Breast epithelium (tissue), 4 donors: ENCODE measurements around the gene AFF3. TPM values are rescaled to one million over a fixed set of nuclear protein-coding genes. Genes with fewer than 3 reads are reported as not detected.
A peak's percentile ranks its signal among the peaks of the same experiment; 100 is the strongest.

ENCODE experiments used
- DNase-seq, 2 donors: peaks; one replicate each; pipeline ENCODE4 v3.0.0-alpha.2; 2019; ENCODE audit warnings: low spot score in 2 of 2
- H3K27ac ChIP-seq, 2 donors: fragments of 200-600 bp; sonication (generic) in 1 of 2; one replicate each; pipeline ENCODE4 v1.5.1; 2016 to 2019; ENCODE audit warnings: mild to moderate bottlenecking in 1 of 2
- H3K27me3 ChIP-seq, 2 donors: fragments of 200-600 bp; sonication (generic) in 1 of 2; one replicate each; pipeline versions ENCODE4 v1.5.1 to v1.6.0; 2017 to 2019; ENCODE audit warnings: control low read depth in 1 of 2, mild to moderate bottlenecking in 1 of 2
- H3K36me3 ChIP-seq: fragments of 200-600 bp; one replicate; pipeline ENCODE4 v1.5.1; 2019
- H3K4me1 ChIP-seq, 2 donors: fragments of 200-600 bp; sonication (generic); one replicate each; pipeline ENCODE4 v1.5.1; 2016 to 2019; ENCODE audit warnings: control low read depth in 1 of 2
- H3K4me3 ChIP-seq, 3 donors: fragments of 200-600 bp; sonication (generic); 1 replicate in 2 of 3; 2 replicates in 1 of 3; pipeline ENCODE4 v1.5.1; 2016 to 2019; ENCODE audit warnings: mild to moderate bottlenecking in 3 of 3, moderate library complexity in 2 of 3
- H3K9me3 ChIP-seq, 2 donors: fragments of 200-600 bp; sonication (generic) in 1 of 2; one replicate each; pipeline ENCODE4 v1.5.1; 2016 to 2019; ENCODE audit warnings: control low read depth in 1 of 2
- CTCF ChIP-seq, 3 donors: fragments of 450-650 bp; IDR thresholded peaks; one replicate each; pipeline ENCODE4 v1.5.1; 2016 to 2017; ENCODE audit warnings: antibody characterized with exemption in 3 of 3, mild to moderate bottlenecking in 3 of 3, moderate library complexity in 3 of 3
- POLR2A ChIP-seq: fragments of 450-650 bp; IDR thresholded peaks from one replicate; pipeline ENCODE4 v1.6.1; 2016; ENCODE audit warnings: antibody characterized with exemption, mild to moderate bottlenecking, moderate library complexity
- POLR2AphosphoS5 ChIP-seq, 3 donors: sonication (generic); formaldehyde crosslinking; IDR thresholded peaks; one replicate each; pipeline ENCODE4 v1.6.1; 2017; ENCODE audit warnings: antibody characterized with exemption in 3 of 3
- intact Hi-C: fragments of 100-400 bp; cut with DNase I; formaldehyde crosslinking; loops from one replicate; pipeline ENCODE4 v1.15.1; 2023; ENCODE audit warnings: low total_unique reads
- total RNA-seq, 3 donors: library from RNA; depleted of rRNA; stranded (reverse); fragments of >200 nt; gene quantifications; one replicate each; pipeline ENCODE4 v1.1.0, GENCODE V29; 2016

AFF3 gene
- total RNA-seq, 3 donors from 2014 or later = 8.2 to 116 (median 63.6) TPM

- intact Hi-C loops = no loop called here
- DNase-seq = no peak
- Histone ChIP-seq H3K27me3 (no peaks in the 10 kb centered on the region), H3K27ac (no peak overlapping the region), H3K9me3 (no peaks in the 10 kb centered on the region), H3K36me3 (no peaks in the 10 kb centered on the region), H3K4me1 (no peaks in the 10 kb centered on the region), H3K4me3 (no peak overlapping the region)
- no peak for TF ChIP-seq CTCF (IDR thresholded peaks at IDR 0.05)
- TF ChIP-seq POLR2AphosphoS5 (IDR thresholded peaks at IDR 0.05) = no peak
- TF ChIP-seq POLR2A = no peak
Observed at GRCh38 chr2:100063459-100063953, 78.9 kb downstream of the AFF3 start.

- no peak for TF ChIP-seq POLR2A
- no peak for TF ChIP-seq POLR2AphosphoS5 (IDR thresholded peaks at IDR 0.05)
- TF ChIP-seq CTCF (IDR thresholded peaks at IDR 0.05) = no peak
- Histone ChIP-seq H3K4me1 (no peaks in the 10 kb centered on the region), H3K27me3 (no peaks in the 10 kb centered on the region), H3K36me3 (no peaks in the 10 kb centered on the region), H3K27ac (no peak overlapping the region), H3K4me3 (no peak overlapping the region), H3K9me3 (no peaks in the 10 kb centered on the region)
- no peak for DNase-seq
- intact Hi-C loops = no loop called here
Observed at GRCh38 chr2:100062336-100062735, 80.1 kb downstream of the AFF3 start.

DNA sequence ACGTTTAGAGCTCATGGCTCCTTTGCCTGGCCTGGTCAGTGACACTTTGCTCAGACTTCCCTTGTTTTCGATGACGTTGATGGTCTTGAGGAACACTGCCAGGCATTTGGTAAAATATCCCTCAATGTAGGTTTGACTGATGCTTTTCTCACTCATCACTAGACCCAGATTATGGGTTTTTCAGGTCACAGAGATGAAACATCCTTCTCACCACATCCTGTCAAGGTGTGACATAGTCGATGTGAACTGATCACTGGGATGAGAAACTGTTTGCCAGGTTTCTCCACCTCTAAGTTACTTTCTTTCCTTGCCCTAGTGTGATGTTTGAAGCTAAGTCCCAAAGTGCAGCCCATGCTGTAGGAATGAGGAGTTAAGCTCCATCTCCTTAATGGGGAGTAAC, 81.5 kb downstream of the AFF3 start:
- Histone ChIP-seq H3K27me3 (no peaks in the 10 kb centered on the region), H3K27ac (no peak overlapping the region), H3K36me3 (no peaks in the 10 kb centered on the region), H3K4me3 (no peak overlapping the region), H3K9me3 (no peaks in the 10 kb centered on the region), H3K4me1 (no peaks in the 10 kb centered on the region)
- intact Hi-C loops = no loop called here
- TF ChIP-seq CTCF (IDR thresholded peaks at IDR 0.05) (no peak), POLR2AphosphoS5 (IDR thresholded peaks at IDR 0.05) (no peak), POLR2A (no peak)
- DNase-seq = no peak

DNA sequence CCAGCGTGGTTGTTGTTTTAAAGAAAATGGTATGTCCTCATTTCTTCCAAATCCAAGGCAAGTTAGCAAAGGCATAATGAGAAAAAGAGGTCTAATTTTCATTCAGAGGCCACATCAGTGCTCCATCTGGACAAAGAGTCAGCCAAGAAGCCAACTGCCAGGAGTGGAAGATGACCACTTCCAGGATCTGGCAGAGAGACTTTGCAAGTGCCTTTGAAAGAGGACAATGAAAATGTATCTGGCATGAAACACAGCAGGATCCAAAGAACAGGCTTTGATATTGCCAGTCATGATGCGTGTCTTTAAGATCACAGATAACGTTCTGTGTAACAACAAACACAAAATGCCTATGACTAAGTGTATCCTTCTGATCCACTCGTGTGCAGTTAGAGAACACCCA, 82.8 kb downstream of the AFF3 start:
- Histone ChIP-seq H3K4me3 (no peak overlapping the region), H3K27ac (peak overlapping the region in 1 of 2 donors; percentile 2), H3K27me3 (no peaks in the 10 kb centered on the region), H3K9me3 (no peaks in the 10 kb centered on the region), H3K4me1 (no peaks in the 10 kb centered on the region), H3K36me3 (no peaks in the 10 kb centered on the region)
- intact Hi-C loops = no loop called here
- TF ChIP-seq POLR2A = no peak
- no peak for TF ChIP-seq CTCF (IDR thresholded peaks at IDR 0.05)
- no peak for TF ChIP-seq POLR2AphosphoS5 (IDR thresholded peaks at IDR 0.05)
- DNase-seq = no peak

DNA sequence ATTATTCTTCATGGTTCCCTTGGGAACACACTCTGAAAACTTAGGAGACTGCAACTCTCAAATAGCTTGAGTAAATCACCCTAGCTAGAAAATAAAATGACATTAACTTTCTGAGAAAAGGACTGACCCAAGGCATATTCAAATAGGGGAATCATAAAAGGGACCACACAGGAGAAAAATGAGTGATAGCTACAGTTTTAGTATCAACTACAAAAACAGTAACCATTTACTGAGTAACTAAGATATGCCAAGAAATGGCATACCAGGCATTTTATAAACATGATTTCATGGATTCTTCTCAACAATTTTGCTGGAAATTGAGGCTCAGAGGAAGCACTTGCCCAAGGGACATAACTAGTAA, 84.5 kb downstream of the AFF3 start:
- no peak for TF ChIP-seq CTCF (IDR thresholded peaks at IDR 0.05)
- no peak for TF ChIP-seq POLR2AphosphoS5 (IDR thresholded peaks at IDR 0.05)
- TF ChIP-seq POLR2A = no peak
- Histone ChIP-seq H3K27me3 (no peaks in the 10 kb centered on the region), H3K4me3 (no peak overlapping the region), H3K9me3 (no peaks in the 10 kb centered on the region), H3K36me3 (no peaks in the 10 kb centered on the region), H3K27ac (no peak overlapping the region), H3K4me1 (no peaks in the 10 kb centered on the region)
- intact Hi-C loops = no loop called here
- DNase-seq = no peak
